Transverse colon (tissue), 4 donors: ENCODE measurements around the gene BLCAP. TPM values are rescaled to one million over a fixed set of nuclear protein-coding genes. Genes with fewer than 3 reads are reported as not detected.

Experiments
- DNase-seq: peaks from one replicate; pipeline ENCODE4 v3.0.0-alpha.2; 2019
- H3K27ac ChIP-seq, 4 donors: fragments of 200-600 bp; sonication (generic); 2 replicates each; pipeline ENCODE4 v1.5.1; 2016 to 2018; ENCODE audit warnings: inconsistent platforms in 4 of 4
- H3K27me3 ChIP-seq: fragments of 200-600 bp; sonication (generic); 2 replicates; pipeline ENCODE4 v1.5.1; 2017; ENCODE audit warnings: inconsistent platforms
- H3K36me3 ChIP-seq, 4 donors: fragments of 200-600 bp; sonication (generic); 2 replicates each; pipeline ENCODE4 v1.5.1; 2017 to 2019; ENCODE audit warnings: inconsistent platforms in 4 of 4
- H3K4me1 ChIP-seq, 4 donors: fragments of 200-600 bp; sonication (generic); 2 replicates each; pipeline ENCODE4 v1.5.1; 2017 to 2020; ENCODE audit warnings: inconsistent platforms in 4 of 4
- H3K4me3 ChIP-seq, 4 donors: fragments of 200-600 bp; sonication (generic); 1 replicate in 1 of 4; 2 replicates in 3 of 4; pipeline versions ENCODE4 v1.5.1 to v1.6.1; 2017 to 2019; ENCODE audit warnings: inconsistent platforms in 4 of 4
- H3K9me3 ChIP-seq, 2 donors: fragments of 200-600 bp; sonication (generic); 2 replicates each; pipeline ENCODE4 v1.5.1; 2017 to 2019; ENCODE audit warnings: inconsistent platforms in 2 of 2
- CTCF ChIP-seq, 5 experiments: fragments of 200-600 bp in 3 of 5; fragments of 450-650 bp in 2 of 5; sonication (generic) in 3 of 5; IDR thresholded peaks; 1 replicate in 2 of 5; 2 replicates in 3 of 5; pipeline ENCODE4 v1.5.1; 2016 to 2017; ENCODE audit warnings: antibody characterized with exemption in 5 of 5, inconsistent platforms in 3 of 5, mild to moderate bottlenecking in 2 of 5, moderate library complexity in 1 of 5
- EP300 ChIP-seq: sonication (generic); formaldehyde crosslinking; IDR thresholded peaks from one replicate; pipeline ENCODE4 v1.6.1; 2017; ENCODE audit warnings: antibody characterized with exemption, low read depth
- POLR2A ChIP-seq: fragments of 450-650 bp; IDR thresholded peaks from one replicate; pipeline ENCODE4 v1.6.1; 2016; ENCODE audit warnings: antibody characterized with exemption, mild to moderate bottlenecking, moderate library complexity
- POLR2AphosphoS5 ChIP-seq, 3 donors: sonication (generic); formaldehyde crosslinking; IDR thresholded peaks; one replicate each; pipeline ENCODE4 v1.6.1; 2016; ENCODE audit warnings: antibody characterized with exemption in 3 of 3
- WGBS, 2 donors: methylation state at CpG; one replicate each; pipeline ENCODE4 v1.1.5; 2018; ENCODE audit warnings: low coverage in 1 of 2; 5-methylcytosine and 5-hydroxymethylcytosine counted together
- in situ Hi-C, 4 donors: fragments of 200-750 bp; cut with MboI; loops; one replicate each; pipeline versions ENCODE4 v1.15.0 to v1.15.1; 2017; ENCODE audit warnings: low sequenced_read_pairs in 3 of 4, low pct_ligation_motif_present in 1 of 4, low pct_unique_long_range_greater_than_20kb in 1 of 4
- intact Hi-C: fragments of 100-400 bp; cut with DNase I; formaldehyde crosslinking; loops from one replicate; pipeline ENCODE4 v1.15.1; 2023; ENCODE audit warnings: low total_unique reads
- total RNA-seq, 4 donors: library from RNA; depleted of rRNA; stranded (reverse); fragments of >200 nt; gene quantifications; one replicate each; pipeline ENCODE4 v1.1.0, GENCODE V29; 2016

Gene BLCAP
- total RNA-seq, 4 donors from 2014 or later = 80.8 to 283 (median 117) TPM

- in situ Hi-C loops (loop anchor here (5.0 to 25.0 kb wide), 7 partner anchors 135 to 345 kb away; no protein-coding TSS in a partner anchor), intact Hi-C loops (no loop called here)
- H3K36me3 ChIP-seq = no peaks in the 10 kb centered on the region
- no peak overlapping the region for H3K4me3 ChIP-seq
- peaks cover 3 to 58% (median 20%) of the 10 kb centered on the region in 4 donors for H3K4me1 ChIP-seq
- H3K27ac ChIP-seq = no peak overlapping the region
- no peak for DNase-seq
- TF ChIP-seq CTCF (IDR thresholded peaks at IDR 0.05) = no peak
- no peak for TF ChIP-seq POLR2AphosphoS5 (IDR thresholded peaks at IDR 0.05)
- no peak for TF ChIP-seq EP300
- no peak for TF ChIP-seq POLR2A
- H3K27me3 ChIP-seq = no peaks in the 10 kb centered on the region
- WGBS, 2 donors = 87 to 88% methylated on average over 3 to 4 of the region's 4 CpGs
- no peaks in the 10 kb centered on the region for H3K9me3 ChIP-seq
Measured at GRCh38 chr20:37539424-37539823, 11.7 kb upstream of the BLCAP start.

- TF ChIP-seq POLR2A = no peak
- TF ChIP-seq CTCF (IDR thresholded peaks at IDR 0.05) = no peak
- TF ChIP-seq POLR2AphosphoS5 (IDR thresholded peaks at IDR 0.05) = no peak
- TF ChIP-seq EP300 = no peak
- 89 to 100% methylated on average over 1 to 5 of the region's 5 CpGs for WGBS, 2 donors
- H3K4me1 ChIP-seq = peaks cover 3 to 56% (median 20%) of the 10 kb centered on the region in 4 donors
Measured at GRCh38 chr20:37538003-37538402, 10.3 kb upstream of the BLCAP start.

GRCh38 chr20:37537505-37537904, 9.8 kb upstream of the BLCAP start:
- peaks cover 3 to 52% (median 17%) of the 10 kb centered on the region in 4 donors for H3K4me1 ChIP-seq
- no peak for TF ChIP-seq CTCF (IDR thresholded peaks at IDR 0.05)
- TF ChIP-seq POLR2AphosphoS5 (IDR thresholded peaks at IDR 0.05) = no peak
- no peak for TF ChIP-seq EP300
- no peak overlapping the region for H3K4me3 ChIP-seq
- H3K36me3 ChIP-seq = no peaks in the 10 kb centered on the region
- intact Hi-C loops = no loop called here
- no peak overlapping the region for H3K27ac ChIP-seq
- H3K9me3 ChIP-seq = no peaks in the 10 kb centered on the region
- WGBS, 2 donors = 92 to 100% methylated on average over 1 of the region's 1 CpG
- in situ Hi-C loops = loop anchor here (5.0 to 25.0 kb wide), 7 partner anchors 133 to 343 kb away; no protein-coding TSS in a partner anchor
- DNase-seq = no peak
- H3K27me3 ChIP-seq = no peaks in the 10 kb centered on the region

More at GRCh38 chr20:37538003-37538402, 10.3 kb upstream of the BLCAP start:
- Histone ChIP-seq H3K27ac (no peak overlapping the region), H3K4me3 (no peak overlapping the region), H3K36me3 (no peaks in the 10 kb centered on the region), H3K27me3 (no peaks in the 10 kb centered on the region), H3K9me3 (no peaks in the 10 kb centered on the region)
- in situ Hi-C loops (loop anchor here (5.0 to 25.0 kb wide), 7 partner anchors 133 to 343 kb away; no protein-coding TSS in a partner anchor), intact Hi-C loops (no loop called here)
- no peak for DNase-seq

- no peak for DNase-seq
- no peaks in the 10 kb centered on the region for H3K36me3 ChIP-seq
- no peaks in the 10 kb centered on the region for H3K27me3 ChIP-seq
- in situ Hi-C loops (loop anchor here (5.0 to 25.0 kb wide), 7 partner anchors 131 to 341 kb away; no protein-coding TSS in a partner anchor), intact Hi-C loops (loop anchor here (2.0 kb wide), 1 partner anchor 265 kb away; no protein-coding TSS in a partner anchor)
- H3K27ac ChIP-seq = peak overlapping the region in 3 of 4 donors; percentile 14 to 63 (median 44)
- TF ChIP-seq EP300 (no peak), CTCF (IDR thresholded peaks at IDR 0.05) (no peak), POLR2A (no peak), POLR2AphosphoS5 (IDR thresholded peaks at IDR 0.05) (no peak)
- 35 to 45% methylated on average over 3 to 10 of the region's 10 CpGs for WGBS, 2 donors
- no peaks in the 10 kb centered on the region for H3K9me3 ChIP-seq
- peaks cover 3 to 45% (median 15%) of the 10 kb centered on the region in 4 donors for H3K4me1 ChIP-seq
- H3K4me3 ChIP-seq = no peak overlapping the region
Measured at GRCh38 chr20:37535443-37536132, 7.9 kb upstream of the BLCAP start.
